ENCODE data around the gene LRRK1. TPM values are rescaled to one million over a fixed set of nuclear protein-coding genes. Genes with fewer than 3 reads are reported as not detected.

Gene LRRK1
- total and polyA plus RNA-seq, 11 donors: 1.3 to 12.7 (median 2.1) TPM

- ATAC-seq (no peak), DNase-seq (peak in 2 of 5 donors; percentile 11 to 13)
- 94 to 99% (median 96%) methylated on average over 20 to 28 of the region's 28 CpGs for WGBS, 4 donors
- intact Hi-C loops (cut with DNase I): loop anchor here in 1 of 10 donors (5.0 kb wide), 1 partner anchor 38 kb away; no protein-coding TSS in a partner anchor
- H3K4me1 ChIP-seq: peaks cover 0 to 46% (median 19%) of the 10 kb centered on the region in 12 donors
- no peak overlapping the region for H3K27ac ChIP-seq
- no peaks in the 10 kb centered on the region for H3K27me3 ChIP-seq
- peaks cover 0 to 56% (median 3%) of the 10 kb centered on the region in 9 donors for H3K36me3 ChIP-seq
- no peaks in the 10 kb centered on the region for H3K9me3 ChIP-seq
- H3K4me3 ChIP-seq: no peak overlapping the region
- no peak for TF ChIP-seq CTCF (IDR thresholded peaks at IDR 0.05)
- TF ChIP-seq POLR2A (IDR thresholded peaks at IDR 0.05): no peak
Measured at GRCh38 chr15:101065570-101066221, 146.5 kb downstream of the LRRK1 start.

- peaks cover 0 to 49% (median 3%) of the 10 kb centered on the region in 9 donors for H3K36me3 ChIP-seq
- no peak for ATAC-seq
- H3K27ac ChIP-seq: no peak overlapping the region
- TF ChIP-seq CTCF (IDR thresholded peaks at IDR 0.05) (no peak), POLR2A (IDR thresholded peaks at IDR 0.05) (no peak)
- intact Hi-C loops (cut with DNase I): loop anchor here in 1 of 10 donors (5.0 kb wide), 1 partner anchor 39 kb away; no protein-coding TSS in a partner anchor
- H3K27me3 ChIP-seq: no peaks in the 10 kb centered on the region
- no peak overlapping the region for H3K4me3 ChIP-seq
- 92 to 93% (median 92%) methylated on average over 23 to 26 of the region's 26 CpGs for WGBS, 4 donors
- H3K4me1 ChIP-seq: peaks cover 0 to 50% (median 22%) of the 10 kb centered on the region in 12 donors
- H3K9me3 ChIP-seq: no peaks in the 10 kb centered on the region
- DNase-seq: peak in 2 of 5 donors; percentile 9 to 11
Measured at GRCh38 chr15:101066501-101067408, 147.6 kb downstream of the LRRK1 start.

- Histone ChIP-seq H3K27me3 (no peaks in the 10 kb centered on the region), H3K4me1 (peaks cover 0 to 50% (median 22%) of the 10 kb centered on the region in 12 donors), H3K9me3 (no peaks in the 10 kb centered on the region), H3K4me3 (no peak overlapping the region), H3K27ac (peak overlapping the region in 2 of 12 donors; percentile 74 to 75), H3K36me3 (peaks cover 0 to 40% (median 0%) of the 10 kb centered on the region in 9 donors)
- ATAC-seq (peak in 1 of 4 donors; percentile 25), DNase-seq (peak in 2 of 5 donors; percentile 8 to 27)
- WGBS, 4 donors: 80 to 88% (median 85%) methylated on average over 14 of the region's 14 CpGs
- intact Hi-C loops (cut with DNase I): loop anchor here in 1 of 10 donors (5.0 kb wide), 1 partner anchor 41 kb away; no protein-coding TSS in a partner anchor
- TF ChIP-seq POLR2A (IDR thresholded peaks at IDR 0.05): no peak
Measured at GRCh38 chr15:101067660-101068522, 148.7 kb downstream of the LRRK1 start.

- H3K36me3 ChIP-seq: peaks cover 0 to 34% (median 0%) of the 10 kb centered on the region in 9 donors
- intact Hi-C loops (cut with DNase I): loop anchor here in 1 of 10 donors (5.0 kb wide), 1 partner anchor 41 kb away; no protein-coding TSS in a partner anchor
- TF ChIP-seq CTCF (IDR thresholded peaks at IDR 0.05): no peak
- TF ChIP-seq POLR2A (IDR thresholded peaks at IDR 0.05): no peak
- peak overlapping the region in 4 of 12 donors; percentile 33 to 75 (median 56) for H3K27ac ChIP-seq
- ATAC-seq: no peak
- no peaks in the 10 kb centered on the region for H3K27me3 ChIP-seq
- peaks cover 0 to 50% (median 22%) of the 10 kb centered on the region in 12 donors for H3K4me1 ChIP-seq
- 67 to 88% (median 81%) methylated on average over 9 to 11 of the region's 11 CpGs for WGBS, 4 donors
- no peak overlapping the region for H3K4me3 ChIP-seq
- DNase-seq: peak in 2 of 5 donors; percentile 15 to 30
- H3K9me3 ChIP-seq: no peaks in the 10 kb centered on the region
Measured at GRCh38 chr15:101068523-101068960, 149.4 kb downstream of the LRRK1 start.
